Thoracic aorta (tissue), 2 donors: ENCODE data around the gene FTSJ1. TPM values are rescaled to one million over a fixed set of nuclear protein-coding genes. Genes with fewer than 3 reads are reported as not detected.

Source experiments
- ATAC-seq: fragments of 150-250 bp; one replicate; pipeline ENCODE4 v1.8.0; 2017; ENCODE audit warnings: low read depth; ENCODE audit not compliant: insufficient number of reproducible peaks, low FRiP score
- DNase-seq: peaks from one replicate; pipeline ENCODE4 v3.0.0-alpha.2; 2020; ENCODE audit warnings: low spot score
- H3K27ac ChIP-seq, 2 donors: fragments of 200-600 bp; sonication (generic); 1 replicate in 1 of 2; 2 replicates in 1 of 2; pipeline ENCODE4 v1.5.1; 2016; ENCODE audit warnings: mild to moderate bottlenecking in 2 of 2, moderate library complexity in 2 of 2
- H3K27me3 ChIP-seq: fragments of 200-600 bp; sonication (generic); replicated peaks from 2 replicates; pipeline ENCODE4 v1.6.0; 2016; ENCODE audit warnings: mild to moderate bottlenecking; ENCODE audit not compliant: insufficient read depth
- H3K36me3 ChIP-seq: fragments of 200-600 bp; sonication (generic); one replicate; pipeline ENCODE4 v1.5.1; 2016
- H3K4me1 ChIP-seq, 2 donors: fragments of 200-600 bp; sonication (generic); 1 replicate in 1 of 2; 2 replicates in 1 of 2; pipeline versions ENCODE4 v1.5.1 to v1.6.0; 2016; ENCODE audit warnings: low read depth in 2 of 2, mild to moderate bottlenecking in 1 of 2; ENCODE audit not compliant: control insufficient read depth in 1 of 2
- H3K4me3 ChIP-seq: fragments of 200-600 bp; sonication (generic); 2 replicates; pipeline ENCODE4 v1.5.1; 2016; ENCODE audit warnings: mild to moderate bottlenecking
- H3K9me3 ChIP-seq: fragments of 200-600 bp; sonication (generic); 2 replicates; pipeline ENCODE4 v1.5.1; 2016
- CTCF ChIP-seq: fragments of 200-600 bp; sonication (generic); IDR thresholded peaks from one replicate; pipeline ENCODE4 v1.5.1; 2019; ENCODE audit warnings: antibody characterized with exemption
- total RNA-seq, 2 donors: library from RNA; depleted of rRNA; stranded (reverse); fragments of >200 nt; gene quantifications; one replicate each; pipeline versions ENCODE4 v1.1.0 to v1.2.3, GENCODE V29; 2016

Gene FTSJ1
- total RNA-seq, 2 donors from 2014 or later: 44.7 to 61.0 TPM

GRCh38 chrX:48507246-48507645 is 31.2 kb downstream of the FTSJ1 start:
- Histone ChIP-seq H3K27me3 (no peaks in the 10 kb centered on the region), H3K9me3 (no peaks in the 10 kb centered on the region), H3K36me3 (no peaks in the 10 kb centered on the region), H3K4me1 (peaks cover 0 to 8% of the 10 kb centered on the region in 2 donors), H3K4me3 (no peak overlapping the region), H3K27ac (no peak overlapping the region)
- ATAC-seq (no peak), DNase-seq (no peak)
- TF ChIP-seq CTCF: no peak

- H3K4me1 ChIP-seq: peaks cover 0 to 8% of the 10 kb centered on the region in 2 donors
- peak within 1 kb of the TSS; percentile 85 for H3K4me3 ChIP-seq
- ATAC-seq (no peak), DNase-seq (no peak)
- TF ChIP-seq CTCF: no peak
- H3K27me3 ChIP-seq: no peaks in the 10 kb centered on the region
- H3K36me3 ChIP-seq: no peaks in the 10 kb centered on the region
- H3K9me3 ChIP-seq: no peaks in the 10 kb centered on the region
- H3K27ac ChIP-seq: peak within 1 kb of the TSS in 1 of 2 donors; percentile 57
These were observed 32.6 kb downstream of the FTSJ1 start, which contains the start of gene PORCN for GRCh38 chrX:48508400-48509244. TSS of gene PORCN (plus strand) at chrX:48508992. CDS start at chrX:48509821, 829 bp downstream.

- Histone ChIP-seq H3K27me3 (no peaks in the 10 kb centered on the region), H3K4me3 (peak overlapping the region; percentile 85), H3K36me3 (no peaks in the 10 kb centered on the region), H3K9me3 (no peaks in the 10 kb centered on the region), H3K4me1 (peaks cover 0 to 8% of the 10 kb centered on the region in 2 donors), H3K27ac (peak overlapping the region in 1 of 2 donors; percentile 57)
- no peak for ATAC-seq
- no peak for TF ChIP-seq CTCF
- DNase-seq: no peak
These were observed 33.2 kb downstream of the FTSJ1 start for GRCh38 chrX:48509245-48509590.

GRCh38 chrX:48509619-48510018 is 33.6 kb downstream of the FTSJ1 start:
- Histone ChIP-seq H3K4me3 (peak overlapping the region; percentile 85), H3K4me1 (peaks cover 0 to 8% of the 10 kb centered on the region in 2 donors), H3K27me3 (no peaks in the 10 kb centered on the region), H3K9me3 (no peaks in the 10 kb centered on the region), H3K36me3 (no peaks in the 10 kb centered on the region), H3K27ac (no peak overlapping the region)
- ATAC-seq (no peak), DNase-seq (no peak)
- TF ChIP-seq CTCF: no peak

GRCh38 chrX:48511560-48511959 is 35.6 kb downstream of the FTSJ1 start:
- no peak overlapping the region for H3K4me3 ChIP-seq
- ATAC-seq (no peak), DNase-seq (no peak)
- peaks cover 0 to 8% of the 10 kb centered on the region in 2 donors for H3K4me1 ChIP-seq
- H3K27me3 ChIP-seq: no peaks in the 10 kb centered on the region
- no peak for TF ChIP-seq CTCF
- H3K9me3 ChIP-seq: no peaks in the 10 kb centered on the region
- peaks cover 4% of the 10 kb centered on the region for H3K36me3 ChIP-seq
- no peak overlapping the region for H3K27ac ChIP-seq
